HPDE6-E6E7 (cell line): ENCODE data around the gene KLK8.
"Not testable (repeated sequence)": the region's sequence is repeated elsewhere in the genome, so short reads cannot be mapped to it uniquely, and the experiment has no call there.

Experiments
- DNase-seq: peaks from one replicate; pipeline ENCODE4 v3.0.0; 2011; ENCODE audit warnings: missing footprints; ENCODE audit errors: extremely low spot score

KLK8 gene

GRCh38 chr19:50982186-50982585, 19.2 kb downstream of the KLK8 start:
- DNase-seq, result no peak

GRCh38 chr19:50981587-50982146, 19.7 kb downstream of the KLK8 start:
- no peak for DNase-seq

GRCh38 chr19:50980208-50980607, 21.2 kb downstream of the KLK8 start:
- DNase-seq, result no peak

GRCh38 chr19:50979758-50980157, 21.6 kb downstream of the KLK8 start:
- no peak for DNase-seq

GRCh38 chr19:50978772-50979390, 22.5 kb downstream of the KLK8 start:
- no peak for DNase-seq

GRCh38 chr19:50977626-50978025, 23.8 kb downstream of the KLK8 start:
- DNase-seq, result no peak

GRCh38 chr19:50975766-50976165, 25.6 kb downstream of the KLK8 start:
- DNase-seq, result peak; percentile 93

- no peak for DNase-seq
Observed at GRCh38 chr19:50974702-50975556, 26.5 kb downstream of the KLK8 start.

GRCh38 chr19:50972795-50973376, 28.5 kb downstream of the KLK8 start:
- DNase-seq, result no peak

GRCh38 chr19:50969810-50970209, 31.6 kb downstream of the KLK8 start:
- not testable (repeated sequence) for DNase-seq

- peak; percentile 55 for DNase-seq
Observed at GRCh38 chr19:50969413-50969760, 32.0 kb downstream of the KLK8 start, which contains the start of gene KLK6. Gene KLK6 (minus strand): TSS chr19:50969591. CDS start chr19:50968104, 1,487 bp downstream.

- no peak for DNase-seq
Observed at GRCh38 chr19:50968716-50969412, 32.5 kb downstream of the KLK8 start.

GRCh38 chr19:50967929-50968715, 33.3 kb downstream of the KLK8 start:
- no peak for DNase-seq

GRCh38 chr19:50964266-50964665, 37.1 kb downstream of the KLK8 start:
- no peak for DNase-seq

- DNase-seq, result no peak
Observed at GRCh38 chr19:50963381-50963780, 38.0 kb downstream of the KLK8 start.

GRCh38 chr19:50962245-50962644, 39.2 kb downstream of the KLK8 start:
- no peak for DNase-seq

GRCh38 chr19:50959731-50960500, 41.5 kb downstream of the KLK8 start:
- no peak for DNase-seq

GRCh38 chr19:50957587-50957986, 43.8 kb downstream of the KLK8 start:
- no peak for DNase-seq

GRCh38 chr19:50952910-50953309, 48.5 kb downstream of the KLK8 start, which contains the start of gene KLK5:
Gene KLK5 (minus strand): TSS chr19:50953038. CDS start chr19:50952657, 381 bp downstream.
- no peak for DNase-seq

GRCh38 chr19:50949861-50950260, 51.5 kb downstream of the KLK8 start:
- no peak for DNase-seq
